Measurements from ENCODE around the gene FSTL1.

- TF ChIP-seq, protein P1, sequence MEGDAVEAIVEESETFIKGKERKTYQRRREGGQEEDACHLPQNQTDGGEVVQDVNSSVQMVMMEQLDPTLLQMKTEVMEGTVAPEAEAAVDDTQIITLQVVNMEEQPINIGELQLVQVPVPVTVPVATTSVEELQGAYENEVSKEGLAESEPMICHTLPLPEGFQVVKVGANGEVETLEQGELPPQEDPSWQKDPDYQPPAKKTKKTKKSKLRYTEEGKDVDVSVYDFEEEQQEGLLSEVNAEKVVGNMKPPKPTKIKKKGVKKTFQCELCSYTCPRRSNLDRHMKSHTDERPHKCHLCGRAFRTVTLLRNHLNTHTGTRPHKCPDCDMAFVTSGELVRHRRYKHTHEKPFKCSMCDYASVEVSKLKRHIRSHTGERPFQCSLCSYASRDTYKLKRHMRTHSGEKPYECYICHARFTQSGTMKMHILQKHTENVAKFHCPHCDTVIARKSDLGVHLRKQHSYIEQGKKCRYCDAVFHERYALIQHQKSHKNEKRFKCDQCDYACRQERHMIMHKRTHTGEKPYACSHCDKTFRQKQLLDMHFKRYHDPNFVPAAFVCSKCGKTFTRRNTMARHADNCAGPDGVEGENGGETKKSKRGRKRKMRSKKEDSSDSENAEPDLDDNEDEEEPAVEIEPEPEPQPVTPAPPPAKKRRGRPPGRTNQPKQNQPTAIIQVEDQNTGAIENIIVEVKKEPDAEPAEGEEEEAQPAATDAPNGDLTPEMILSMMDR (IDR thresholded peaks at IDR 0.05), result no peak
- no peak for TF ChIP-seq RAD21 (IDR thresholded peaks at IDR 0.05; ENCODE audit: low read length)
- TF ChIP-seq MXI1 (IDR thresholded peaks at IDR 0.05; ENCODE audit: low read depth, low read length), result no peak
- TF ChIP-seq GABPA (IDR thresholded peaks at IDR 0.05; ENCODE audit: low read depth), result no peak
- no peak for TF ChIP-seq POLR2AphosphoS5 (IDR thresholded peaks at IDR 0.05; ENCODE audit: low read depth, low read length)
- TF ChIP-seq JUND (IDR thresholded peaks at IDR 0.05), result no peak
- TF ChIP-seq, protein P2, sequence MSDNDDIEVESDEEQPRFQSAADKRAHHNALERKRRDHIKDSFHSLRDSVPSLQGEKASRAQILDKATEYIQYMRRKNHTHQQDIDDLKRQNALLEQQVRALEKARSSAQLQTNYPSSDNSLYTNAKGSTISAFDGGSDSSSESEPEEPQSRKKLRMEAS (IDR thresholded peaks at IDR 0.05; ENCODE audit: low read depth), result no peak
- TF ChIP-seq, protein P3, sequence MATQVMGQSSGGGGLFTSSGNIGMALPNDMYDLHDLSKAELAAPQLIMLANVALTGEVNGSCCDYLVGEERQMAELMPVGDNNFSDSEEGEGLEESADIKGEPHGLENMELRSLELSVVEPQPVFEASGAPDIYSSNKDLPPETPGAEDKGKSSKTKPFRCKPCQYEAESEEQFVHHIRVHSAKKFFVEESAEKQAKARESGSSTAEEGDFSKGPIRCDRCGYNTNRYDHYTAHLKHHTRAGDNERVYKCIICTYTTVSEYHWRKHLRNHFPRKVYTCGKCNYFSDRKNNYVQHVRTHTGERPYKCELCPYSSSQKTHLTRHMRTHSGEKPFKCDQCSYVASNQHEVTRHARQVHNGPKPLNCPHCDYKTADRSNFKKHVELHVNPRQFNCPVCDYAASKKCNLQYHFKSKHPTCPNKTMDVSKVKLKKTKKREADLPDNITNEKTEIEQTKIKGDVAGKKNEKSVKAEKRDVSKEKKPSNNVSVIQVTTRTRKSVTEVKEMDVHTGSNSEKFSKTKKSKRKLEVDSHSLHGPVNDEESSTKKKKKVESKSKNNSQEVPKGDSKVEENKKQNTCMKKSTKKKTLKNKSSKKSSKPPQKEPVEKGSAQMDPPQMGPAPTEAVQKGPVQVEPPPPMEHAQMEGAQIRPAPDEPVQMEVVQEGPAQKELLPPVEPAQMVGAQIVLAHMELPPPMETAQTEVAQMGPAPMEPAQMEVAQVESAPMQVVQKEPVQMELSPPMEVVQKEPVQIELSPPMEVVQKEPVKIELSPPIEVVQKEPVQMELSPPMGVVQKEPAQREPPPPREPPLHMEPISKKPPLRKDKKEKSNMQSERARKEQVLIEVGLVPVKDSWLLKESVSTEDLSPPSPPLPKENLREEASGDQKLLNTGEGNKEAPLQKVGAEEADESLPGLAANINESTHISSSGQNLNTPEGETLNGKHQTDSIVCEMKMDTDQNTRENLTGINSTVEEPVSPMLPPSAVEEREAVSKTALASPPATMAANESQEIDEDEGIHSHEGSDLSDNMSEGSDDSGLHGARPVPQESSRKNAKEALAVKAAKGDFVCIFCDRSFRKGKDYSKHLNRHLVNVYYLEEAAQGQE (IDR thresholded peaks at IDR 0.05; ENCODE audit: low read depth, low read length), result no peak
- no peak for TF ChIP-seq YY1 (IDR thresholded peaks at IDR 0.05; ENCODE audit: low read depth)
- TF ChIP-seq EZH2phosphoT487 (IDR thresholded peaks at IDR 0.05; ENCODE audit: borderline replicate concordance, low read depth), result no peak
- no peak for TF ChIP-seq FOSL2 (IDR thresholded peaks at IDR 0.05; ENCODE audit: borderline replicate concordance, low read depth)
- TF ChIP-seq CHD2 (IDR thresholded peaks at IDR 0.05; ENCODE audit: low read length, partially characterized antibody), result no peak
- TF ChIP-seq TAF1 (IDR thresholded peaks at IDR 0.05; ENCODE audit: borderline replicate concordance, low read depth, low read length), result no peak
- no peak for TF ChIP-seq RCOR1 (IDR thresholded peaks at IDR 0.05; ENCODE audit: low read length)
Observed at GRCh38 chr3:120440001-120440703, 10.6 kb downstream of the FSTL1 start.

All from SK-N-SH (cell line).